Motor neuron (in vitro differentiated cells): ENCODE results near the gene KIRREL3. TPM values are rescaled to one million over a fixed set of nuclear protein-coding genes. Genes with fewer than 3 reads are reported as not detected.

Experiments
- ATAC-seq, 8 experiments: fragments of 200-7000 bp; cut with Tn5 transposase; replicated peaks in 6 of 8; 2 replicates each; pipeline ENCODE4 v1.8.0; 2021; ENCODE audit warnings: mild to moderate bottlenecking in 8 of 8, moderate library complexity in 8 of 8
- H3K27ac ChIP-seq, 2 donors: fragments of 250-450 bp; sonication (Bioruptor Pico); 2 replicates each; pipeline ENCODE4 v1.9.0; 2021; ENCODE audit warnings: antibody characterized with exemption in 2 of 2, mild to moderate bottlenecking in 2 of 2, moderate library complexity in 1 of 2
- H3K4me1 ChIP-seq, 2 donors: fragments of 250-450 bp; sonication (Bioruptor Pico); replicated peaks in 1 of 2; 2 replicates each; pipeline ENCODE4 v1.6.1; 2021; ENCODE audit warnings: antibody characterized with exemption in 2 of 2, mild to moderate bottlenecking in 2 of 2, moderate library complexity in 1 of 2
- H3K4me3 ChIP-seq, 5 donors: fragments of 250-450 bp; sonication (Bioruptor Pico); 2 replicates each; pipeline ENCODE4 v1.9.0; 2021; ENCODE audit warnings: antibody characterized with exemption in 5 of 5, mild to moderate bottlenecking in 5 of 5, moderate library complexity in 4 of 5
- WGBS, 10 experiments: fragments of 450-650 bp; shearing (Covaris generic); methylation state at CpG; one replicate each; pipeline ENCODE4 v1.0.0; 2022; 5-methylcytosine and 5-hydroxymethylcytosine counted together
- in situ Hi-C, 9 experiments: fragments of 400-800 bp; cut with MboI; loops; one replicate each; pipeline ENCODE4 v1.15.0; 2021; ENCODE audit warnings: low sequenced_read_pairs in 9 of 9, low pct_unique_long_range_greater_than_20kb in 2 of 9; ENCODE audit not compliant: unreplicated experiment in 9 of 9
- total RNA-seq, 8 experiments: library from RNA; unstranded; fragments of 300-600 nt; gene quantifications; 2 replicates each; pipeline versions ENCODE4 v1.2.3 to v1.2.4, GENCODE V29; 2022

The KIRREL3 gene
- total RNA-seq, 8 experiments from 2014 or later = 3.2 to 53.1 (median 4.8) TPM

DNA sequence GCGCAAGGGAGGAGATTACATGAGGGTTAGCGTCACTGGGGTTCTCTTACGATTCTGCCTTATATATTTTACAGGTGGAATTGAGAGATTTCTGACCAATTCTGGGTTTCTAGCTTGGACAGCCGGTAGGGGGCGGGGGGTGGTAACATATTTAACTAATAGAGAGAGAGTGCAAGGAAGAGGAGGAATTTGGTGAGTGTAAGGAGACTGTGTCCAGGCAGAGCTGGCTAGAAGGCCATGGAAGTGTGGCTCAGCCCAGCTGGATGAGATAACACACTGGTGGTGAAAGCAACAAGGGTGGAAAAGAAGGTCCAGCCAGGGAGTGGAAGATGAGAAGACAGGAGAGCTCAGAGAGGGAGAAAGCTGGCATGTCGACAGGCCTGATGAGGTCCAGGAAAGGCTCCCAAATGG, 588.6 kb downstream of the KIRREL3 start:
- ATAC-seq = no peak
- in situ Hi-C loops = loop anchor here in 1 of 9 experiments (25.0 kb wide), 1 partner anchor 100 kb away; the partner anchor contains the start of gene DCPS
- H3K4me3 ChIP-seq = no peak overlapping the region
- H3K4me1 ChIP-seq = peaks cover 6 to 8% of the 10 kb centered on the region in 2 donors
- 27 to 100% (median 58%) methylated on average over 1 to 6 of the region's 6 CpGs for WGBS, 10 experiments
- no peak overlapping the region for H3K27ac ChIP-seq

DNA sequence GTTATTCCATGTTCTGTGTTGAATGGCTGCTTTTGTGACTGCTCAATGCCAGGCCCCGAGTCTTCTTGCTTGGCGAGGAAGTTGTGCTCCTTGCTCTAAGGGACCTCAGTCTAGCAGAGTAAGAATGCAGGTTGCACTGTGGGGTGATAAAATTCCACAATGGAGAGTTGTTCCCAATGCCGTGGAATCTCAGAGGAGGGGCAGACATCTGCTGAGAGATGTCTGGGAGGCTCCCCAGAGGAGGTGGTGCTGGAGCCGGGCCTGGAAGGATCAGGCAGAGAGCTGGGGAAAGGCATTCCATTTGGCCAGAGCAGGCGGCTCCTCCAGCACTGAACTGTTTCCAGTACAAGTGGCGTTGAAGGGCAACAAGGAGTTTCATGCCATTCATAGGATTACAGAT, 589.9 kb downstream of the KIRREL3 start:
- no peak overlapping the region for H3K4me3 ChIP-seq
- no peak overlapping the region for H3K27ac ChIP-seq
- WGBS, 10 experiments = 0 to 90% (median 64%) methylated on average over 1 to 5 of the region's 6 CpGs; no CpG with 5 or more reads in 1 of the 10 experiments
- in situ Hi-C loops = loop anchor here in 1 of 9 experiments (25.0 kb wide), 1 partner anchor 98 kb away; the partner anchor contains the start of gene DCPS
- no peaks in the 10 kb centered on the region for H3K4me1 ChIP-seq
- ATAC-seq = peak in 2 of 8 experiments; percentile 9 to 22

DNA sequence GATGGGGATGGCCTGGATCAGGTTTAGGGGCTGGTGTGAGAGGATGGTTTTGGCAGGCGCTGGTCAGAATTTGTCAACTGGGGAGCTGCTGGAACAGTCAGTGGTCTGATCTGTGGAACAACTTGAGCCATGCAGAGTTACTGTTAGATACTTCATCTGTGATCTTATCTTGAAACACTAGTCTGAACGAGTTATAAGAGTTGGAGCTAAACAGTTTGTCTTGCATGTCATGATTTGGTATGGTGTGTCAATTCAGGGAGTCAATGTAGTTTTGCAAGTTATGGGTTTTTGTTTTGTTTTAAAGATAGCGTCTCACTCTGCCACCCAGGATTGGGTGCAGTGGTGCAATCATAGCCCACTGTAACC, 591.0 kb downstream of the KIRREL3 start:
- Histone ChIP-seq H3K27ac (no peak overlapping the region), H3K4me3 (no peak overlapping the region), H3K4me1 (no peaks in the 10 kb centered on the region)
- in situ Hi-C loops = loop anchor here in 1 of 9 experiments (25.0 kb wide), 1 partner anchor 97 kb away; the partner anchor contains the start of gene DCPS
- 80 to 100% (median 86%) methylated on average over 1 to 3 of the region's 3 CpGs; no CpG with 5 or more reads in 4 of the 10 experiments for WGBS, 10 experiments
- no peak for ATAC-seq

DNA sequence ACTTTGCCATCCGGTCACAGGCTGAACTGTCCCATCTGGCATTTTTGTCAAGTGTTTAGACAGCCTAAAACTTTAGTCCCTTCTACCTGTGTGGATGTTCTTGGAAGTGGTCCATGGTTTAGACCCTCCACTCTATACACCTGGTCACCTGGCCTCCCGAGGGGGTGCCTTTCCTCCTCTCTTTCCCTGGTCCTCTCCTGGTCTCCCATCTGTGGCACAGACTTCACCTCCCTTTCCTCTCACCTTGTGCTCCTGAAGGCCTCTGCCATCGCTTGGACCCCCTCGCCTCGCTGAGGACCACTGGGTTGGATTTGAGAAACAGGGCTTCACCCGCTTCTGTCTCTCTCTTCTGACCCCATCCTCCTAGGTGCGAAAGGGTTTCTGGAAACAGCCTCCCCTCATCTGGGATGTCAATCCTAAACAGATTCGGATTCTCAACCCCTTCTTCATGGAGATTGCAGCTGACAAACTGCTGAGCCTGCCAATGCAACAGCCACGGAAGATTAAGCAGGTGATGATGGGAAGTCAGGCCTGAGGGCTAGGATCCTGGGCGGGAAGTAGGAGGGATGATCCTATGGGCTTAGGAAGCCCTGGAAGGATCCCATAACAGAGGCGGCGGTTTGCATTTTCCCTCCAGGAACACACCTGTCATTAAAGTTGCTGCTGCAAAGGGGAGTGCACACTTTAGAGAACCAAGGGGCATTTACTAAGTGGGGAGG, 591.5 kb downstream of the KIRREL3 start:
- H3K27ac ChIP-seq = no peak overlapping the region
- no peak overlapping the region for H3K4me3 ChIP-seq
- no peaks in the 10 kb centered on the region for H3K4me1 ChIP-seq
- no peak for ATAC-seq
- in situ Hi-C loops = loop anchor here in 1 of 9 experiments (25.0 kb wide), 1 partner anchor 97 kb away; the partner anchor contains the start of gene DCPS
- WGBS, 10 experiments = 60 to 100% (median 77%) methylated on average over 1 to 11 of the region's 12 CpGs; no CpG with 5 or more reads in 1 of the 10 experiments

DNA sequence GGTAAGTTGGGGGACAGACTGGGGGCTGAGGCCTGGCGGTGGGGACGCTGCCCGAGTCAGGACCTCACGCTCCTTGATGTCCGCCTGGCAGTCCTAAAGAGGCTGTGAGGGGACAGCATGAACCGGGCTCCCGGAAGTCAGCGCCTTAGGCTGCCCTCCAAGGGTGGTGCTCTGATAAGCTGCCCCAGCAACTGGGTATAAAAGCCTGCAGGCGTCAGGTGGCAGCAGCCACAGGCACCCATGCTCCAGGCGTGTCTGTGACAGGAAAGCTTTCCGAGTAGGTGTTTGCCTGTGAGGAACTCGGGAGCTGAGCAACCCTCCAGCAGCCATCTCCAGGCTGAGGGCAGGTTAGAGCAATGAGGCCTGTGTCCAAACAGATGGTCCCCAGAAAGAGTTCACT, 592.1 kb downstream of the KIRREL3 start:
- in situ Hi-C loops = loop anchor here in 1 of 9 experiments (25.0 kb wide), 1 partner anchor 96 kb away; the partner anchor contains the start of gene DCPS
- H3K27ac ChIP-seq = no peak overlapping the region
- ATAC-seq = no peak

DNA sequence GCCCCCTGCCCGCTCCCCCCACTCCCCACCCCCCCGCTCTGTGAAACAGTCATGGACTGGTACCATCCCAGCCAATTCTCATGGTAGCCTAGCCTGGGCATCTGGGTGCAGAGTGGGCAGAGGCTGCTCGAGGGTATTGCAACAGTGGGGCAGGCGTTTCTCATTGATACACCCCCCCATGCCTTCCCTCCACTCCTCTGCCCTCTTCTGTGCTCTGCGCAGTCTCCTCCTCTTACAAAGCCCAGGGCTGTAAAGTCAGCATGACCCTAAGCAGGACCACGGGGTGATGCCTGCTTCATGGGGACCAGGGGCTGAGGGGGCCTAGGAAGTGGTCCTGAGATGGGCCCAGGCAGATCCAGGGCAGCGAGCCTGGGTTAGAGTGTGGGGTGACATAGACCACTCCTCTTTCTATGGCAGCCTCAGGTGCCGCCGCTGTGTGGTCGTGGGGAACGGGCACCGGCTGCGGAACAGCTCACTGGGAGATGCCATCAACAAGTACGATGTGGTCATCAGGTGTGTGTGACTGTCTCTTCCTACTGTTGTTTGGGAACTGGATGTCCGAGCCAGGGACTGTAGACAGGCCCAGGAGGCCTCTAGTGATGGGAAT, 592.8 kb downstream of the KIRREL3 start:
- Histone ChIP-seq H3K27ac (no peak overlapping the region), H3K4me3 (no peak overlapping the region), H3K4me1 (peaks cover 3% of the 10 kb centered on the region in 2 donors)
- in situ Hi-C loops = loop anchor here in 1 of 9 experiments (25.0 kb wide), 1 partner anchor 95 kb away; the partner anchor contains the start of gene DCPS
- no peak for ATAC-seq
- 90 to 96% methylated on average over 6 to 10 of the region's 15 CpGs; no CpG with 5 or more reads in 8 of the 10 experiments for WGBS, 10 experiments

More for the DNA sequence above, 592.1 kb downstream of the KIRREL3 start:
- Histone ChIP-seq H3K4me3 (no peak overlapping the region), H3K4me1 (peaks cover 0 to under 1% of the 10 kb centered on the region in 2 donors)
- whole genome bisulfite sequencing, 10 experiments = 60 to 100% (median 91%) methylated on average over 1 to 6 of the region's 12 CpGs; no CpG with 5 or more reads in 7 of the 10 experiments

DNA sequence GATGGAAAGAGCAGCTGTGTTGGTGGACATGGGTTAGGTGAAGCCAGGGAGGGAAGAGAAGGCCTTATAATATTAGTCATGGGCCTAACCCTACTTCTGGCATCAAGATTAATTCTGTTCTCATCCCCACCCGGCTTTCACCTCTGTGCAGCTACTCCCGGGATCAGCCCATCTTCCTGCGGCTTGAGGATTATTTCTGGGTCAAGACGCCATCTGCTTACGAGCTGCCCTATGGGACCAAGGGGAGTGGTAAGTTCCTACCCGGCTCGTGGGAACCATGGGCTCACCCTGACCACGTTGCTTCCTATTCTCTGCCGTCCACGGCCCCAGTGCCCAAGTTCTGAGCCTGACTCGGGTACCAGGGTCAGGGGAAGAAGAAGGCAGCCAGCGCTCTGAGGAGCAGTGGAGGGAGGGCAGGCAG, 593.5 kb downstream of the KIRREL3 start:
- Histone ChIP-seq H3K4me1 (peaks cover 3% of the 10 kb centered on the region in 2 donors), H3K4me3 (no peak overlapping the region), H3K27ac (no peak overlapping the region)
- in situ Hi-C loops = loop anchor here in 1 of 9 experiments (25.0 kb wide), 1 partner anchor 95 kb away; the partner anchor contains the start of gene DCPS
- WGBS, 10 experiments = 62 to 100% (median 83%) methylated on average over 1 to 7 of the region's 12 CpGs; no CpG with 5 or more reads in 5 of the 10 experiments
- peak in 1 of 8 experiments; percentile 32 for ATAC-seq

DNA sequence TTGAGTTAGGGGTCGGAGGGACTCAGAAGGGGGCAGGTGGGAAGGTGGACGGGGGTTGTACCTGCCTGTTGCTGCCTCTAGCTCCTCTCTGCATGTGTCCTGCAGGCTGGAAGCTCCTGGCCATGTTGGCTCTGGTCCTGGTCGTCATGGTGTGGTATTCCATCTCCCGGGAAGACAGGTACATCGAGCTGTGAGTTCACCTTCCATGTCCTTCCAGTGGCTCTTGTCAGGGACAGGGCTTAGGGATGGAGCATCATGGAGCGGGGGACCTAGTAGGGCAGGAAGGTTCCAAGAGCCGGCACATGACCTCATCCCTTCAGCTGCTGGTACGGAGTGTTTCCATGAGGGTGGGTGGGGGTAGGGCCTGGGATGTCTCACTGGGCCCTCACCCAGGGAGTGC, 594.2 kb downstream of the KIRREL3 start:
- Histone ChIP-seq H3K27ac (no peak overlapping the region), H3K4me1 (peaks cover 3% of the 10 kb centered on the region in 2 donors), H3K4me3 (no peak overlapping the region)
- ATAC-seq = no peak
- in situ Hi-C loops = loop anchor here in 1 of 9 experiments (25.0 kb wide), 1 partner anchor 94 kb away; the partner anchor contains the start of gene DCPS
- 67 to 83% methylated on average over 1 to 2 of the region's 8 CpGs; no CpG with 5 or more reads in 8 of the 10 experiments for WGBS, 10 experiments

DNA sequence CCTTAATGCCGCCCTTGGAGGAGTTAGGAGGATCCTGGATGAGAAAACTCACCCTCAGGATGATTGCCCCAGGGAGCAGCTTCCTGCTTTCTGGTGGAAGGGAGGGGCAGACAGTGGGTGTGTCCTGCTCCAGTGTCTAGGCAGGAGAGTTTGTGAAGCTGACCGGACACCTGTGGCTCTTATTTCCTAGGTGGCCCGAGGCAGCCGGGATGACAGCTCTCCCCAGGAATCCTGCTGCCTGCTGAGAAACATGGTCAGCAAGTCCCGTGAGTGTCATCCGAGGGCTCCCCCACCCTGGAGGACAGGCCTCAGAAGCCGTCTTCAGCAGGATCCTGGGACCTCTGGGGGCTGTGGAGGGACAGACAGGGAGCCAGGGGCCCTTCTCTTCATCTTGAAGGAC, 594.7 kb downstream of the KIRREL3 start:
- peak in 3 of 8 experiments; percentile 14 to 38 (median 20) for ATAC-seq
- WGBS, 10 experiments = 43 to 100% (median 74%) methylated on average over 1 to 2 of the region's 7 CpGs; no CpG with 5 or more reads in 6 of the 10 experiments
- Histone ChIP-seq H3K4me3 (no peak overlapping the region), H3K4me1 (peaks cover 3% of the 10 kb centered on the region in 2 donors), H3K27ac (no peak overlapping the region)
- in situ Hi-C loops = loop anchor here in 1 of 9 experiments (25.0 kb wide), 1 partner anchor 94 kb away; the partner anchor contains the start of gene DCPS

DNA sequence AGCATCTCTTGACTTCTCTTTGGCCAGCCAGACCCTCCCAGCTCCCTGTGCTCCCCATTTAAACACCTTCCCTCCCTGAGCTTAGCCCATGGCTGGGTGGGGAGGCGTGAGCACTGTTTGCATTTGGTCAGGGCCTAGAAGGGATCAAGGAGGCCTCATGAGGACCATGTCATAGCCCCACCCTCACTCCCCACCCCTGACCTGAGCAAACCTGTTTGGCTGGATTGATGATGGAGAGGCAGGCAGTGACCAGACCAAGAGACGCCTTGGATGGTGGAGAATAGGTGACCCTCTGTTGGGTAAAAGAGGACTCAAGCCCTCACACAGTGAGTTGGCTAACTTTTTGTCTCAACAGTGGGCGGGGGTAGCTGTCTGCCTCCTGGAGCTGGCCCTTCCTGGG, 595.2 kb downstream of the KIRREL3 start:
- no peak for ATAC-seq
- peaks cover 3% of the 10 kb centered on the region in 2 donors for H3K4me1 ChIP-seq
- H3K27ac ChIP-seq = no peak overlapping the region
- WGBS, 10 experiments = 100% methylated on average over 1 of the region's 3 CpGs; no CpG with 5 or more reads in 5 of the 10 experiments
- no peak overlapping the region for H3K4me3 ChIP-seq
- in situ Hi-C loops = loop anchor here in 1 of 9 experiments (25.0 kb wide), 1 partner anchor 93 kb away; the partner anchor contains the start of gene DCPS

DNA sequence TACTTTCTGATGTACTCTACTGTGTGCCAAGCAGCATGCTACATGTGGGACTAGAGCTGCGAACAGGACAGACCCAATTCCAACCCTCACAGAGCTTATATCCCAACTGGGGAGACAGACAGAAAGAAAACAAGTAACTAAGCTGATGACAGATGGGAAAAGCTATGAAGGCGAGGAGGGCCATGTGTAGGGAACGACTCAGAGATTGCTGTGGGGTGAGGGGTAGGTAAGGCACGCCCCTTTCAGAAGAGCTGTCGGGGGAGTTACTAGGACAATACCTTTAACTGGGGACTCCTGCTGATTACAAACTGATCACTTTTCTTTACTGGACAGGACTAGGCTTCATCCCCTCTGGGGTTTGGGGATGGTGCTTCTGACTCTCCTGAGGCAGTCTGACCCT, 596.2 kb downstream of the KIRREL3 start:
- no peak for ATAC-seq
- Histone ChIP-seq H3K4me3 (no peak overlapping the region), H3K4me1 (peaks cover 3% of the 10 kb centered on the region in 2 donors), H3K27ac (no peak overlapping the region)
- WGBS, 10 experiments = 19 to 100% (median 73%) methylated on average over 1 to 3 of the region's 5 CpGs; no CpG with 5 or more reads in 3 of the 10 experiments
- in situ Hi-C loops = loop anchor here in 1 of 9 experiments (25.0 kb wide), 1 partner anchor 92 kb away; the partner anchor contains the start of gene DCPS

DNA sequence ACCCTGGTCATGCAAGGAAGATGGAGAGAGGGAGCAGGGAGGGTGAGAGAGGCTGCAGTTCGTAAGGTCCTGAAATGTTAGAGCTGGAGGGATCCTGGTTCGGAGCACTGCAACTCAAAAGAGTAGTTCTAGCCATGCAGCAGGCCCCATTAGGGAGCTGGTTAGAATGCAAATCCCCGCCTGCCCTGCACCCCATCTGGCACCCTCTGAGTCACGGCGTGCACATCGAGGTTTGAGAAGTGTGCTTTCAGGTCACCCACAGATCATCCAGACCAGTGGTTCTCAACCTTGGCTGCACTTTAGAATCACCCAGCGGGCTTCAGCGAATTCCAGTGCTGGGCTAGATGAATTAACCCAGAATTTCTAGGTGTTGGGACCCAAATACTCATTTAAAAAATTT, 596.9 kb downstream of the KIRREL3 start:
- Histone ChIP-seq H3K4me1 (peaks cover 3% of the 10 kb centered on the region in 2 donors), H3K4me3 (no peak overlapping the region), H3K27ac (no peak overlapping the region)
- whole genome bisulfite sequencing, 10 experiments = 60 to 100% (median 90%) methylated on average over 1 to 7 of the region's 8 CpGs; no CpG with 5 or more reads in 2 of the 10 experiments
- ATAC-seq = peak in 2 of 8 experiments; percentile 26 to 36
- in situ Hi-C loops = loop anchor here in 1 of 9 experiments (25.0 kb wide), 1 partner anchor 91 kb away; the partner anchor contains the start of gene DCPS
